Lung (tissue), 12 donors: Measurements from ENCODE around the gene TNFRSF8. TPM values are rescaled to one million over a fixed set of nuclear protein-coding genes. Genes with fewer than 3 reads are reported as not detected.
"Not testable (repeated sequence)": the region's sequence is repeated elsewhere in the genome, so short reads cannot be mapped to it uniquely, and the experiment has no call there.

Experiments used
- ATAC-seq: fragments of 200-7000 bp; cut with Tn5 transposase; one replicate; pipeline ENCODE4 v1.9.1; 2020; ENCODE audit warnings: moderate number of reproducible peaks; ENCODE audit not compliant: insufficient read depth, low FRiP score
- DNase-seq, 3 donors: peaks; one replicate each; pipeline ENCODE4 v3.0.0-alpha.2; 2013 to 2017
- H3K27ac ChIP-seq, 2 donors: one replicate each; pipeline ENCODE4 v1.5.1; 2013; ENCODE audit warnings: mild to moderate bottlenecking in 2 of 2, moderate library complexity in 2 of 2, control low read depth in 1 of 2, inconsistent platforms in 1 of 2, low read depth in 1 of 2, low read length in 1 of 2
- H3K27me3 ChIP-seq, 3 donors: one replicate each; pipeline ENCODE4 v1.5.1; 2013; ENCODE audit warnings: low read length in 2 of 3; ENCODE audit not compliant: control insufficient read depth in 3 of 3, insufficient read depth in 3 of 3
- H3K36me3 ChIP-seq, 4 donors: one replicate each; pipeline ENCODE4 v1.5.1; 2013; ENCODE audit warnings: low read length in 4 of 4, mild to moderate bottlenecking in 1 of 4, moderate library complexity in 1 of 4; ENCODE audit not compliant: control insufficient read depth in 4 of 4, insufficient read depth in 4 of 4
- H3K4me1 ChIP-seq, 5 donors: one replicate each; pipeline ENCODE4 v1.5.1; 2013; ENCODE audit warnings: low read length in 5 of 5, mild to moderate bottlenecking in 2 of 5, moderate library complexity in 1 of 5; ENCODE audit not compliant: control insufficient read depth in 5 of 5, insufficient read depth in 5 of 5
- H3K4me3 ChIP-seq: one replicate; pipeline ENCODE4 v1.5.1; 2013; ENCODE audit warnings: mild to moderate bottlenecking, control low read depth, moderate library complexity
- H3K9ac ChIP-seq, 2 donors: one replicate each; pipeline ENCODE4 v1.5.1; 2013; ENCODE audit warnings: low read length in 2 of 2, control low read depth in 1 of 2; ENCODE audit not compliant: insufficient read depth in 1 of 2
- H3K9me3 ChIP-seq, 4 donors: one replicate each; pipeline ENCODE4 v1.5.1; 2013; ENCODE audit warnings: low read length in 3 of 4, mild to moderate bottlenecking in 1 of 4, moderate library complexity in 1 of 4; ENCODE audit not compliant: control insufficient read depth in 4 of 4, insufficient read depth in 3 of 4
- WGBS, 2 donors: extraction: QIAGEN DNeasy Blood & Tissue Kit; methylation state at CpG; one replicate each; pipeline ENCODE4 v1.1.7; 2013; 5-methylcytosine and 5-hydroxymethylcytosine counted together
- polyA plus RNA-seq, 2 donors: library from polyadenylated mRNA; stranded (reverse); fragments of 200-250 nt; gene quantifications; one replicate each; pipeline ENCODE4 v1.2.1, GENCODE V29; 2013
- total RNA-seq, 2 donors: library from RNA; depleted of rRNA in 1 of 2; stranded (reverse); fragments of >200 nt in 1 of 2; gene quantifications; one replicate each; pipeline ENCODE4 v1.2.1, GENCODE V29; 2014 to 2021
- TF ChIP-seq, protein P1 (sequence below): IDR thresholded peaks from 2 replicates; pipeline ENCODE4 v1.5.1; 2012; ENCODE audit warnings: mild to moderate bottlenecking; ENCODE audit errors: control extremely low read depth, extremely low read depth
- donor health status: control.
- donor health status: control.
- donor health status: Bipolar disorder and iron deficiency.
- donor health status: healthy.
- donor health status: DM: yes; HTN: yes; CAD: no.

The TNFRSF8 gene
- total and polyA plus RNA-seq, 4 donors: 1.6 to 5.3 (median 2.1) TPM

DNA sequence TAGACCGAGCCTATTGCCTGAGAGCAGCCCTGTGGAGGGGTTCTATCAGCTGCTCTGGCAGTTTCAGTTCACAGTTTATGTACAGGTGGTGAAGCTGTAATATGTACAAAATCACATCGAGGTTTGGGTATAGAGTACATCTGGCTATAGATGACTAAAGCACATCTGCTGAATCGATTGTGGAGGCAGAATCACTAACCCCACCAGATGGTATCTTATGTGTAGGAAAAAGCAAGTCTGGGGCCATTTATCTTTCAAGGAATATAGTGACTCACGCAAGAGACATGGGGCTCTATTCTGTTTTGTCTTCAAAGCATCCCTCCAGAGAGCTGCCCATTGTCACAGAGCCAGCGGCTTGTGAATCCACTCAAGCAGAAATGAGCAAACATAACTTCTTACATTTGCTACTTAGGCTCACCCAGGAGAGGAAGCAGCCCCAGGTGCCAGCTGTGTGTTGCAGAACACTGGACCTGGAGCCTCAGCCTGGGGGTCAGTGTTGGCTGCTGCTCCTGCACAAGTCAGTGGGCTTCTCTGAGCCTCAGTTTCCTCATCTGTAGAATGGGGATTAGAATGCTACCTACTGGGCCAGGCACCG is 22.5 kb upstream of the TNFRSF8 start:
- WGBS, 2 donors: 64 to 78% methylated on average over 6 of the region's 6 CpGs
- no peak for ATAC-seq
- Histone ChIP-seq H3K4me1 (no peaks in the 10 kb centered on the region), H3K27me3 (no peaks in the 10 kb centered on the region), H3K4me3 (no peak overlapping the region), H3K9me3 (no peaks in the 10 kb centered on the region), H3K27ac (no peak overlapping the region), H3K9ac (no peak overlapping the region), H3K36me3 (no peaks in the 10 kb centered on the region)
- DNase-seq: no peak
- TF ChIP-seq, protein P1, sequence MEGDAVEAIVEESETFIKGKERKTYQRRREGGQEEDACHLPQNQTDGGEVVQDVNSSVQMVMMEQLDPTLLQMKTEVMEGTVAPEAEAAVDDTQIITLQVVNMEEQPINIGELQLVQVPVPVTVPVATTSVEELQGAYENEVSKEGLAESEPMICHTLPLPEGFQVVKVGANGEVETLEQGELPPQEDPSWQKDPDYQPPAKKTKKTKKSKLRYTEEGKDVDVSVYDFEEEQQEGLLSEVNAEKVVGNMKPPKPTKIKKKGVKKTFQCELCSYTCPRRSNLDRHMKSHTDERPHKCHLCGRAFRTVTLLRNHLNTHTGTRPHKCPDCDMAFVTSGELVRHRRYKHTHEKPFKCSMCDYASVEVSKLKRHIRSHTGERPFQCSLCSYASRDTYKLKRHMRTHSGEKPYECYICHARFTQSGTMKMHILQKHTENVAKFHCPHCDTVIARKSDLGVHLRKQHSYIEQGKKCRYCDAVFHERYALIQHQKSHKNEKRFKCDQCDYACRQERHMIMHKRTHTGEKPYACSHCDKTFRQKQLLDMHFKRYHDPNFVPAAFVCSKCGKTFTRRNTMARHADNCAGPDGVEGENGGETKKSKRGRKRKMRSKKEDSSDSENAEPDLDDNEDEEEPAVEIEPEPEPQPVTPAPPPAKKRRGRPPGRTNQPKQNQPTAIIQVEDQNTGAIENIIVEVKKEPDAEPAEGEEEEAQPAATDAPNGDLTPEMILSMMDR: no peak

DNA sequence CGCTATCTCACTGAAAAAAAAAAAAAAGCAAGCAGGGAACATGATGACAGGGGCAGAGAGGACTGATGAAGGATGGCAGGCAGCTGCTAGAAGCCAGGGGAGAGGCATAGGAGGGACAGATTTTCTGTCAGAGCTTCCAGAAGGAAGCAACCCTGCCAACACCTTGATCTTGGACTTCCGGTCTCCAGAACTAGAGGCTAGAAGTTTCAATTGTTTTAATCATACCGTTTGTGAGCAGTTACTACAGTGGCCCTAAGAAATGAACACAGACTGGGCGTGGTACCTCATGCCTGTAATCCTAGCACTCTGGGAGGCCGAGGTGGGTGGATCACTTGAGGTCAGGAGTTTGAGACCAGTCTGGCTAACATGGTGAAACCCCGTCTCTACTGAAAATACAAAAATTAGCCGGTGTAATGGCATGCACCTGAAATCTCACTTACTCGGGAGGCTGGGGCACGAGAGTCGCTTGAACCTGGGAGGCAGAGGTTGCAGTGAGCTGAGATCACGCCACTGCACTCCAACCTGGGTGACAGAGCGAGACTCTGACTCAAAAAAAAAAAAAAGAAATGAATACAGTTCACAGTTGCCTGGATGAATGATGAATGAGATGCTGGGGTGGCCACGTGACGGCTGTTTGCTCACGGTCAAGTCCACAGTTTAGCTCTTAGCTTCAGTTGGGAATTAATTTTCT is 18.8 kb upstream of the TNFRSF8 start:
- not testable (repeated sequence) for ATAC-seq, DNase-seq, H3K4me1 ChIP-seq, H3K36me3 ChIP-seq, H3K4me3 ChIP-seq, H3K27me3 ChIP-seq, H3K9ac ChIP-seq, H3K27ac ChIP-seq, H3K9me3 ChIP-seq
- WGBS, 2 donors: 60 to 80% methylated on average over 15 of the region's 15 CpGs

DNA sequence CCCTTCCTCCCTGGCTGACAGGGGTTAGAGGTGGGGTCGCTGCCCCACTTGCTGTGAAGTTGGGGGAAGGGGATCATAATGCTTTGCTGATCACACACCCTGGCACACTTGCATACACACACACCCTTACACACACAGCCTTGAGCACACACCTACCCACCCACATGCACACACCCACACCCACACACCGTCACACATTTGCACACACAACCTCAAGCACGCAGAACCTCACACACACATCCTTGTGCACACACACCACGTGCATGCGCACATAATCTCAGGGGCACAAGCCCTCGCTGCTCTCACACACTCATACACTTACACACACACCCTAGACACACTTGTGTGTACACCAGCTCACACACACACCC is 16.4 kb upstream of the TNFRSF8 start:
- peaks cover 0 to 9% (median 0%) of the 10 kb centered on the region in 3 donors for H3K27me3 ChIP-seq
- H3K4me3 ChIP-seq: no peak overlapping the region
- no peak overlapping the region for H3K9ac ChIP-seq
- H3K27ac ChIP-seq: no peak overlapping the region
- WGBS, 2 donors: 80 to 92% methylated on average over 5 to 6 of the region's 6 CpGs
- H3K9me3 ChIP-seq: peaks cover 0 to 2% (median 0%) of the 10 kb centered on the region in 4 donors
- TF ChIP-seq, protein P1: no peak
- no peaks in the 10 kb centered on the region for H3K4me1 ChIP-seq
- ATAC-seq (no peak), DNase-seq (no peak)
- no peaks in the 10 kb centered on the region for H3K36me3 ChIP-seq

DNA sequence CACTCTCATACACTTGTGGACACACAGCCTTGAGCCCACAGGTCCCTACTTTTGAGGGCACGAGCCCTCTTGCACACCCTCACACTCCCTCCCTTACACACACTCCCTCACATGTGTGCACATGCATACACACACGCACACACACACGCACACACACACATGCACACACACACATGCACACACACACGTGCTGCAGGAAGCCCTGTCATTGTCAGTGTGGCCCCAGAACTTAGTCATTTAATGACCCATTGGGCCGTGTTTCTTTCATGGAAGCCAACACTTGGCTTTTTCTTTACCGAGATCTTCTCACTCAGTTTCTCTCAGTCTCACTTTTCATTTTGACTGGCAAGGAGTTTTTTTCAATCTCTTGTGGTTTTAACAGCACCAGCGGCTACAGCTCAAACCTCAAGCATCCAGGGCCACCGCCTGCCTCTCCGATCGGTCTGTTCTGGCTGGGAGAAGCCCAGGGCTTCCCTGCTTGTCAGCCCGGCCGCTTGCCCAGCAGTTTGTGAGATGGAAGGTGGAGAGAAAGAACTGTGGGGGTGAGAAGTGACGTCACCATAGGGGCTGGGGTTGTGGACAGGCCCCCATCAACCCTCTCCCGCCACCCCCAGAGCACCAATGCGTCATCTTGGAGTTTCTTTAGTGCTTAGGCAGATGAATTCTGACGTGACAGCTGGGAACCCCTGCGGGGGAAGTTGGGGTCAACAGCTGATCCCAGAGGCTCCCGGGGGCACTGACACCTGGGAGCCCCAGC is 15.8 kb upstream of the TNFRSF8 start:
- Histone ChIP-seq H3K9me3 (peaks cover 0 to 2% (median 0%) of the 10 kb centered on the region in 4 donors), H3K36me3 (no peaks in the 10 kb centered on the region), H3K4me1 (peaks cover 0 to 5% (median 0%) of the 10 kb centered on the region in 5 donors), H3K9ac (no peak overlapping the region), H3K27ac (no peak overlapping the region), H3K4me3 (no peak overlapping the region), H3K27me3 (peaks cover 0 to 9% (median 0%) of the 10 kb centered on the region in 3 donors)
- 47 to 52% methylated on average over 18 of the region's 18 CpGs for WGBS, 2 donors
- no peak for ATAC-seq
- TF ChIP-seq, protein P1: no peak
- no peak for DNase-seq
